Upper lobe of right lung (tissue), 1 donor: ENCODE results near the gene CD300LG. TPM values are rescaled to one million over a fixed set of nuclear protein-coding genes. Genes with fewer than 3 reads are reported as not detected.

Experiments
- ATAC-seq: fragments of 200-7000 bp; cut with Tn5 transposase; one replicate; pipeline ENCODE4 v1.9.1; 2020; ENCODE audit warnings: mild to moderate bottlenecking, moderate library complexity
- DNase-seq: peaks from one replicate; pipeline ENCODE4 v3.0.0-alpha.2; 2020
- H3K27ac ChIP-seq: fragments of 200-600 bp; one replicate; pipeline ENCODE4 v1.8.0; 2022
- H3K27me3 ChIP-seq: fragments of 200-600 bp; one replicate; pipeline ENCODE4 v1.8.0; 2022; ENCODE audit warnings: mild to moderate bottlenecking
- H3K36me3 ChIP-seq: fragments of 200-600 bp; one replicate; pipeline ENCODE4 v1.8.0; 2022
- H3K4me1 ChIP-seq: fragments of 200-600 bp; one replicate; pipeline ENCODE4 v1.8.0; 2022
- H3K4me3 ChIP-seq: fragments of 200-600 bp; one replicate; pipeline ENCODE4 v1.8.0; 2022; ENCODE audit warnings: mild to moderate bottlenecking
- H3K9me3 ChIP-seq: fragments of 200-600 bp; one replicate; pipeline ENCODE4 v1.8.0; 2022
- CTCF ChIP-seq: fragments of 200-600 bp; IDR thresholded peaks from one replicate; pipeline ENCODE4 v1.8.0; 2022; ENCODE audit warnings: antibody characterized with exemption
- intact Hi-C: fragments of 100-400 bp; cut with DNase I; formaldehyde crosslinking; loops from one replicate; pipeline ENCODE4 v1.11.0; 2022
- total RNA-seq: library from RNA; stranded (reverse); fragmentation: NEBNext Ultra II Directional; extraction: Animal tissue kit (Norgen Biotek cat#: 25700); gene quantifications from one replicate; pipeline ENCODE4 v1.2.1, GENCODE V29; 2021
- donor health status: DM: no; HTN: yes; CAD: no; lungs with severe emphysema.

The CD300LG gene
- total RNA-seq, 1 donor from 2014 or later, result 0.81 TPM

GRCh38 chr17:43881181-43881580 is 34.2 kb downstream of the CD300LG start:
- Histone ChIP-seq H3K9me3 (no peaks in the 10 kb centered on the region), H3K27me3 (no peaks in the 10 kb centered on the region), H3K4me1 (no peaks in the 10 kb centered on the region), H3K36me3 (no peaks in the 10 kb centered on the region), H3K27ac (no peak overlapping the region), H3K4me3 (no peak overlapping the region)
- intact Hi-C loops, result no loop called here
- TF ChIP-seq CTCF, result no peak
- DNase-seq (no peak), ATAC-seq (no peak)

DNA sequence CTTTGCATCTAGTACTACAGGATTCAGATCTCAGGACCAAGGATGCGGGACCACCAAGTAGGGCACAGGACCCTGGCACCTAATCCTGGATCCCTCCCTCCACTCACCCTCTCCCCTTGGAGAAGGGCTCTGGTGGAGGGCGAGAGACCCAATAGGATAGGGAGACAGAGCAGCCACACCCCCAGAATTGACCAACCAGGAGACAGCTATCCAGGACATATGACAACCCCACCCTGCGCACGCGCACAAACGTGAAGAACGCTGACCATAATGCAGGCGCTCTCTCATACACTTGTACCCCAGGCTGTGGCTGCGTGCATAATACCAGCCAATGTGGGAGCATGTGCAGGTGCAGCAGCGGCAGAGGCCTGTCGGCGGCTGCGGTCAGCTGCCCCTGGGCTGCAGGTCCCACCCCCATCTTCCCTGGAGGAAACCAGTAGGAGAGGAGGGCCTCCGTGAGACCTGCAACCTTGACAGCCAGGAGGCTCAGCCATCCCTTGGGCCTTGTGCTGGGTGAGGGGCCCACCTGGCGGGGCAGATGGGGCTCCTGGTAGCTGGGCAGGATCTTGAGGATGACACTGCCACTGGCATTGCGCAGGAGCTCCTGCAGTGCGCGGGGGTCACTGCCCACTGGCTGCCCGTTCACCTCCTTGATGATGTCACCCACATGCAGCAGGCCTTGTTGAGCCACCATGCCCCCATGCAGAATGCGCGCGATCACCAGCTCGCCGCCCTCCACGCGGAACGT is 35.0 kb downstream of the CD300LG start:
- no peak overlapping the region for H3K4me3 ChIP-seq
- no peaks in the 10 kb centered on the region for H3K27me3 ChIP-seq
- ATAC-seq (no peak), DNase-seq (no peak)
- H3K27ac ChIP-seq, result no peak overlapping the region
- no peaks in the 10 kb centered on the region for H3K9me3 ChIP-seq
- intact Hi-C loops, result no loop called here
- H3K4me1 ChIP-seq, result no peaks in the 10 kb centered on the region
- no peaks in the 10 kb centered on the region for H3K36me3 ChIP-seq
- TF ChIP-seq CTCF, result no peak

DNA sequence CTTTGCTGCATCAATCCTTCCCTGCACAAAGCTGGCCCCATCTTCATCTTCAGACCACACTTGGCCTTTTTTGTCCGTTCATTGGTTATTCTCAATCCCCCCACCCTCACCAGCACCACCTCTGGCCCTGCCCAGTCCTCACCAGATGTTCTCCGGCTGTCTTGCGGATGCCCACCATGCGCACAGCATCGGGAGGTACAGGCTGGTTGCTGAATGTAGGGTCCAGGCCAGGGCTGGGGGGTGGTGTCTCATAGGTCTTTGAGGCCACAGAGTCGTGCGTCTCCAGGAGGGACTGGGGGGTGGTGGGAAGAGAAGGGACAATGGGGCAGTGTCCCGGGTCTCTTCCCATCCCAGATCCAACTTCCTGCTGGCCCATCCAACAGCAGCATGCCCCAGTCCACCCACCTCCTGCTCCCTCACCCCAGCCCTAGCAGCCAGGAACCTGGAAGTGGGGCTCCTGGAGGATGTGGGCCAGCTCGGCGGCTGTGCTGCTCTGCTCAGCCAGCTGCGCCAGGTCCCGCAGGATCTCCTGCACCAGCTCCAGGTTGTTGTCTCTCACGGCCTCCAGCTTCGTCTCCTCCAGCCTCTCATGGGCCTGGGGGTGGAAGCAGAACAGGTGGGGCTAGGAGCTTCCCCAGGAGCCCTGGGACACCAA is 35.9 kb downstream of the CD300LG start:
- intact Hi-C loops, result no loop called here
- H3K36me3 ChIP-seq, result no peaks in the 10 kb centered on the region
- H3K4me1 ChIP-seq, result no peaks in the 10 kb centered on the region
- no peak overlapping the region for H3K4me3 ChIP-seq
- no peak overlapping the region for H3K27ac ChIP-seq
- no peak for DNase-seq
- H3K27me3 ChIP-seq, result no peaks in the 10 kb centered on the region
- no peak for ATAC-seq
- no peaks in the 10 kb centered on the region for H3K9me3 ChIP-seq
- no peak for TF ChIP-seq CTCF

DNA sequence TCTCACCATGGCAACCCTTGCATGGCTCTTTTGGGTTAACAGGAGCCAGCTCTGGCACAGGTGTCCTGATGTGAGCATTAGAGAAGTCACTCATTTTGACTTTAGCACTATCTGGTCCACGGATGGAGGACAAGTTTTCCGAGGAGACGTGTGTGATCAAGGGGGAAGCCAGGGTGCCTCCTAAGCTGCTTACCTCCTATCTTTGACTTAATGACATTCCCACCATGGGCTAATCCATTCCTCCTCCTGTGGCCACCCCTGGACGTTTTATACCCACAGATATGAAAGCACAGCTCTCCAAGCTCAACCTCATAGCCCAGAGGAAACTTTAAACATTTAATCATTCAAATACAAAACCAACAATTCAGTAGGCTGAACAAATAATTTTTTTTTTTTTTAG is 41.6 kb downstream of the CD300LG start:
- ATAC-seq, result no peak
- Histone ChIP-seq H3K4me1 (no peaks in the 10 kb centered on the region), H3K4me3 (no peak overlapping the region), H3K36me3 (no peaks in the 10 kb centered on the region), H3K27me3 (no peaks in the 10 kb centered on the region), H3K27ac (no peak overlapping the region), H3K9me3 (no peaks in the 10 kb centered on the region)
- TF ChIP-seq CTCF, result no peak
- DNase-seq, result no peak
- intact Hi-C loops, result no loop called here

- intact Hi-C loops, result no loop called here
- no peak for TF ChIP-seq CTCF
- no peaks in the 10 kb centered on the region for H3K9me3 ChIP-seq
- H3K4me3 ChIP-seq, result no peak overlapping the region
- no peaks in the 10 kb centered on the region for H3K36me3 ChIP-seq
- DNase-seq, result no peak
- ATAC-seq, result no peak
- no peak overlapping the region for H3K27ac ChIP-seq
- H3K27me3 ChIP-seq, result no peaks in the 10 kb centered on the region
- H3K4me1 ChIP-seq, result no peaks in the 10 kb centered on the region
These were observed 43.3 kb downstream of the CD300LG start for GRCh38 chr17:43890240-43890639.
